Body of pancreas (tissue), 4 donors: ENCODE results near the gene SLC4A9.

Experiments used
- POLR2A ChIP-seq, 3 donors: fragments of 450-650 bp; IDR thresholded peaks; one replicate each; pipeline ENCODE4 v1.6.1; 2016; ENCODE audit warnings: antibody characterized with exemption in 3 of 3, mild to moderate bottlenecking in 2 of 3
- TF ChIP-seq, protein P1 (sequence below), 7 experiments: fragments of 450-650 bp in 4 of 7; fragments of 200-600 bp in 3 of 7; sonication (generic) in 3 of 7; IDR thresholded peaks; one replicate each; pipeline ENCODE4 v1.5.1; 2016 to 2019; ENCODE audit warnings: antibody characterized with exemption in 7 of 7

GRCh38 chr5:140329739-140330481, 30.1 kb upstream of the SLC4A9 start:
- no peak for TF ChIP-seq POLR2A (IDR thresholded peaks at IDR 0.05)
- TF ChIP-seq, protein P1, sequence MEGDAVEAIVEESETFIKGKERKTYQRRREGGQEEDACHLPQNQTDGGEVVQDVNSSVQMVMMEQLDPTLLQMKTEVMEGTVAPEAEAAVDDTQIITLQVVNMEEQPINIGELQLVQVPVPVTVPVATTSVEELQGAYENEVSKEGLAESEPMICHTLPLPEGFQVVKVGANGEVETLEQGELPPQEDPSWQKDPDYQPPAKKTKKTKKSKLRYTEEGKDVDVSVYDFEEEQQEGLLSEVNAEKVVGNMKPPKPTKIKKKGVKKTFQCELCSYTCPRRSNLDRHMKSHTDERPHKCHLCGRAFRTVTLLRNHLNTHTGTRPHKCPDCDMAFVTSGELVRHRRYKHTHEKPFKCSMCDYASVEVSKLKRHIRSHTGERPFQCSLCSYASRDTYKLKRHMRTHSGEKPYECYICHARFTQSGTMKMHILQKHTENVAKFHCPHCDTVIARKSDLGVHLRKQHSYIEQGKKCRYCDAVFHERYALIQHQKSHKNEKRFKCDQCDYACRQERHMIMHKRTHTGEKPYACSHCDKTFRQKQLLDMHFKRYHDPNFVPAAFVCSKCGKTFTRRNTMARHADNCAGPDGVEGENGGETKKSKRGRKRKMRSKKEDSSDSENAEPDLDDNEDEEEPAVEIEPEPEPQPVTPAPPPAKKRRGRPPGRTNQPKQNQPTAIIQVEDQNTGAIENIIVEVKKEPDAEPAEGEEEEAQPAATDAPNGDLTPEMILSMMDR (IDR thresholded peaks at IDR 0.05) = no peak
